PFSK-1 (cell line): ENCODE results near the gene FSTL1.

Source experiments
- FOXP2 ChIP-seq: optimal IDR thresholded peaks from 2 replicates; pipeline ENCODE3; 2011; ENCODE audit warnings: borderline replicate concordance, control low read depth, inconsistent platforms; ENCODE audit not compliant: insufficient read depth; ENCODE audit errors: extremely low read length, extremely low read depth
- POLR2AphosphoS5 ChIP-seq: IDR thresholded peaks from 2 replicates; pipeline ENCODE4 v1.6.1; 2012; ENCODE audit warnings: low read depth, mild to moderate bottlenecking, control low read depth, low read length, moderate library complexity
- SIN3A ChIP-seq: IDR thresholded peaks from 2 replicates; pipeline ENCODE4 v1.6.1; 2012; ENCODE audit warnings: mild to moderate bottlenecking, low read length, moderate library complexity, borderline replicate concordance; ENCODE audit not compliant: insufficient read depth
- TAF1 ChIP-seq: IDR thresholded peaks from 2 replicates; pipeline ENCODE4 v1.6.1; 2012; ENCODE audit warnings: low read length, control low read depth, borderline replicate concordance; ENCODE audit not compliant: insufficient read depth
- TF ChIP-seq, protein P1 (sequence below), 2 experiments: IDR thresholded peaks; 2 replicates each; pipeline versions ENCODE4 v1.6.1 to v1.8.0; 2011 to 2012; ENCODE audit warnings: low read depth in 2 of 2, low read length in 2 of 2, control low read depth in 1 of 2, inconsistent platforms in 1 of 2, mild to moderate bottlenecking in 1 of 2, moderate library complexity in 1 of 2; ENCODE audit not compliant: insufficient read depth in 1 of 2

FSTL1 gene

DNA sequence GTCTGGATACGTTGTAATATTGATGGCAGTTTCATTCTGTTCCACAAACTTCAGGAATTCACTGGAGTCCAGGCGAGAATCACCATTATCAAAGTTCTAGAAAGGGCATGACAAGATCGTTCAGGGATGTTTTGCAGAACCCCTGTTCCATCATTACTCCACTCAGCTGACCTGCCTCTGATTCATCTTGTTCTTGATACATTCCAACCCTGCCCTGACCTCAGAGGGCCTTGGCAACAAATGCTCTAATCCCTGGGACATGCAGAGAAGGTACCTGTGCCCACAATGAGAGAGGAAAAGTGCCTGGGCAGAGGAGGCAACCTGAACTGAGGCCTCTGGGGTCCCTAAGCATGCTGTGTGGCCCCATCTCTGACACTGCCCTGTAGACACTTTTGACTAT is 45.9 kb downstream of the FSTL1 start:
- TF ChIP-seq SIN3A = no peak
- TF ChIP-seq, protein P1, sequence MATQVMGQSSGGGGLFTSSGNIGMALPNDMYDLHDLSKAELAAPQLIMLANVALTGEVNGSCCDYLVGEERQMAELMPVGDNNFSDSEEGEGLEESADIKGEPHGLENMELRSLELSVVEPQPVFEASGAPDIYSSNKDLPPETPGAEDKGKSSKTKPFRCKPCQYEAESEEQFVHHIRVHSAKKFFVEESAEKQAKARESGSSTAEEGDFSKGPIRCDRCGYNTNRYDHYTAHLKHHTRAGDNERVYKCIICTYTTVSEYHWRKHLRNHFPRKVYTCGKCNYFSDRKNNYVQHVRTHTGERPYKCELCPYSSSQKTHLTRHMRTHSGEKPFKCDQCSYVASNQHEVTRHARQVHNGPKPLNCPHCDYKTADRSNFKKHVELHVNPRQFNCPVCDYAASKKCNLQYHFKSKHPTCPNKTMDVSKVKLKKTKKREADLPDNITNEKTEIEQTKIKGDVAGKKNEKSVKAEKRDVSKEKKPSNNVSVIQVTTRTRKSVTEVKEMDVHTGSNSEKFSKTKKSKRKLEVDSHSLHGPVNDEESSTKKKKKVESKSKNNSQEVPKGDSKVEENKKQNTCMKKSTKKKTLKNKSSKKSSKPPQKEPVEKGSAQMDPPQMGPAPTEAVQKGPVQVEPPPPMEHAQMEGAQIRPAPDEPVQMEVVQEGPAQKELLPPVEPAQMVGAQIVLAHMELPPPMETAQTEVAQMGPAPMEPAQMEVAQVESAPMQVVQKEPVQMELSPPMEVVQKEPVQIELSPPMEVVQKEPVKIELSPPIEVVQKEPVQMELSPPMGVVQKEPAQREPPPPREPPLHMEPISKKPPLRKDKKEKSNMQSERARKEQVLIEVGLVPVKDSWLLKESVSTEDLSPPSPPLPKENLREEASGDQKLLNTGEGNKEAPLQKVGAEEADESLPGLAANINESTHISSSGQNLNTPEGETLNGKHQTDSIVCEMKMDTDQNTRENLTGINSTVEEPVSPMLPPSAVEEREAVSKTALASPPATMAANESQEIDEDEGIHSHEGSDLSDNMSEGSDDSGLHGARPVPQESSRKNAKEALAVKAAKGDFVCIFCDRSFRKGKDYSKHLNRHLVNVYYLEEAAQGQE (IDR thresholded peaks at IDR 0.05; ENCODE audit: insufficient read depth in 1 of 2, low read depth in 2 of 2, low read length in 2 of 2) = no peak
- no peak for TF ChIP-seq TAF1
- TF ChIP-seq FOXP2 = no peak
- TF ChIP-seq POLR2AphosphoS5 = no peak

DNA sequence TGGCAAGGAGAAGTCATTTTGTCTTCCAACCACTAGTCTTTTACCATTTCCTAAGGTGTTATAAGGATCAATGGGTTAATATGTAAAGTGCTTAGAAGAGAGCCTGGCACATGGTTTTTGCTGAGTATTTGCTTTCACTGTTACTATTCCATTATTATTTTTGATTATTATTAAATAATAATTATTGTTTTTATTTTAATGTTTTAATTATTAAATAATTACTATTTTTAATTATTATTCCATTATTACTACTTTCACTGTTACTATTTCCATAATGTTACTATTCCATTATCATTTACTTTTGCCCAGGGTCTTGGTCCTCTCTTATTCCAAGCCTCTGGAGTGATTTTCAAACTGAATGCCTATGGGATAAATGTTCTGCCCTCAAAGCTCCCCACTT is 48.5 kb downstream of the FSTL1 start:
- TF ChIP-seq TAF1 (no peak), FOXP2 (no peak), POLR2AphosphoS5 (no peak), SIN3A (no peak)
- TF ChIP-seq, protein P1 (IDR thresholded peaks at IDR 0.05; ENCODE audit: insufficient read depth in 1 of 2, low read depth in 2 of 2, low read length in 2 of 2) = no peak

DNA sequence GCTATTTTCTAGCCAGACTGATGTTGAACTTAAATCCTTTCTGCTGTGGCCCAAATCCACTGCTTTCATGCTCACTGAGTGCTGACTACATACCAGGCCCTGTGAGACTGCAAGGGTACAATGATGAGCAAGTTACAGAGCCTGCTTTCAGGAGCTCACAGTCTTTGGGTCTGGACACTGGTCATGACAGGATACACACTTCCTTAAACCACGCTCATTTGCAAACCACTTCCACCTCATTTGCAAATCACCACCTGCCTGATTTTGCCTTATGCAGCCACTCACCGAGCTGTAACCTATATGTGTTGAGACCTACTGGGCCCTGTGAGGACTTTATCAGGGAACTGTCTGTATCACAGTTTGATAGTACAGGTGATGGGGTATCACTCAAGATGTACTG is 51.4 kb downstream of the FSTL1 start:
- TF ChIP-seq, protein P1 (IDR thresholded peaks at IDR 0.05; ENCODE audit: insufficient read depth in 1 of 2, low read depth in 2 of 2, low read length in 2 of 2) = no peak
- TF ChIP-seq FOXP2 = no peak
- TF ChIP-seq TAF1 = no peak
- TF ChIP-seq SIN3A = no peak

DNA sequence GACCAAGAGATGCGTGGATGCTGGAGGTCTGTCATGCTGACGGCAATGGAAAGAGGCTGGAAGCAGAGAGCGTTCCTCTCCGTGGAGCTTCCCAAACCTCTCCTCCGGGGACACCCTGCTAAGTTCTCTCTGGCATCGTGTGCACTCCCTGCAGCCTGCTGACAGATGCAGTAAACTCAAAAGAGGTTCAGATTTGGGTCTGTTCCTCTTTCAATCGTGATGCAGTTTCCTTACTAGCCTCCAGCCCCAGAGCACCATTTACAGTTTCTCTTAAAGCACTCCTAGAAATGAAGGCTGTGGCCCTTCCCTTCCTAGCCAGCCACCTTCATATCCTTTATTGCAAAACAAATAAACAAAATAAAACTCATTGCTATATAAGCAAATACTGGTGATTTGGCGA is 54.3 kb downstream of the FSTL1 start:
- TF ChIP-seq, protein P1 (IDR thresholded peaks at IDR 0.05; ENCODE audit: insufficient read depth in 1 of 2, low read depth in 2 of 2, low read length in 2 of 2) = no peak
- TF ChIP-seq SIN3A (no peak), POLR2AphosphoS5 (no peak), FOXP2 (no peak), TAF1 (no peak)

DNA sequence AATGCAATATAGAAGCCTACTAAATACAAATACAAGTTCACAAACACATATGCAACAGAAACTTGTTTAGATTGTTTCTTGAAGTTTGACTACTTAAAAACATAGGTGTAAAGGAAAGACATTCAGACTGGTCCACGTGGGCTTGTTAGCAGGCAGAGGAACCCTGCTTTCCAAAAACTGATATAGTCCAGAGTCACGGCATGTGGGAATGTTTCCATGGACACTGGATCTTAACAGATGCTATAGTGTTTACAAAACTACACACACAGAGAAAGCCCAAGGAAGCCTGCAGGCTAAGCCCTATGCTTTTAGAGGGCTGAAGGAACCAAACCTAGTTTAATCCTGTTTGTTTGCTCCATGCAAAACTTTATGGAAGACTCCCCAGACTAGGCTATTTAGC is 56.4 kb downstream of the FSTL1 start:
- TF ChIP-seq POLR2AphosphoS5 (no peak), TAF1 (no peak), SIN3A (no peak), FOXP2 (no peak)
- TF ChIP-seq, protein P1 (IDR thresholded peaks at IDR 0.05; ENCODE audit: insufficient read depth in 1 of 2, low read depth in 2 of 2, low read length in 2 of 2) = no peak
